HG03097 (cell line): ENCODE measurements around the gene C9orf57.
"Not testable (repeated sequence)": the region's sequence is repeated elsewhere in the genome, so short reads cannot be mapped to it uniquely, and the experiment has no call there.

Experiments
- ATAC-seq: cut with Tn5 transposase; IDR thresholded peaks from one replicate; pipeline ENCODE4 v1.9.1; 2021; ENCODE audit not compliant: unreplicated experiment, low FRiP score

C9orf57 gene

DNA sequence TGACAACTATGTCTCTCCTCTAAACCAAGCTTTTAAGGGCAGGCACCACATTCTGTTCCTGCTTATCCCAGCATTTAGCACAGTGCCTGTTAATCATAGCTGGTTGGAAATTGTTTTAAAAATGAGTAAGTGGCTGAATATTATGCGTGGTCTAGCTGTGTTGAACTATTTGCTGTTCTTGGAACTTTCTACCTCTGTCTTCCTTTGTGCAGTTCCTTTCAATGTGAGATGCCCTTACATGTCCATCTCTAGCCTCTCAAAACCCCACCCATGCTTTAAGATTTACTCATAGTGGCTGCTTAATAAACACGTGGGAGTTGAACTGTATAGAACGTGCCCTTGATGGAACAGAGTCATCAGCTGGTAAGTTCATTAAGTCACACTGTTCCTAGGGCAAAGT lies 34.5 kb downstream of the C9orf57 start:
- ATAC-seq = no peak

DNA sequence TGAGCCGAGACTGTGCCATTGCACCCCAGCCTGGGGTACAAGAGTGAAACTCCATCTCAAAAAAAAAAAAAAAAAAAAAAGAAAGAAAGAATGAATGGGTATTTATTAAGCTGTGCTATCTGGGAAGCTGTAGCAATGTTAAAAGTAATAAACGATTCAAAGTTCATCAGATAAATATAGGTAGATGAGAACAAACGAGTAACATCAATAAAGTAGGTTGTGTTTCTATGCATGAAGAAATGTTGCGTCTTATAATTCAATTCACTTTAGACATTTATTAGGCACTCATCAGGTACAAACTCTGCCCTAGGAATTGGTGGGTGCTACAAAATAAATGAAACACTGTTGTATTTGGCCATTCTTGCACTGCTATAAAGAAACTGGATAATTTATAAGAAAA lies 36.8 kb downstream of the C9orf57 start:
- ATAC-seq = no peak

DNA sequence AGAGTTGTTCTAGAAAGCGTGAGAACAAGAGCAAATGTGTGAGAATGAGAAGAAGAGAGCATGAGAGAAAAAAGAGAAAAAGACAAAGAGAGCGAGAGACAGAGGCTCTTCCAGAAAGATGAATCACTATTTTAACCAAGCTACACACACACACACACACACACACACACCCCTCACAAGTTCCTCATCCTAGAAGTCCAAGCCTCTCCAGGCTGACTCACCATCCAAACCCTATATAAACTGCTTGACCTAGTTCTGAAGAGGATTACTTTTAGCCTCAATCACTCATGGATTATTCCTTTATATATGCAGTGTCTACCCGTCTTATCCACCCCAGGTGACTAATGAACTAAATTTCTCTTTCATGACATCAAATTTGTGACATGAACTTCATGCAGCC lies 37.6 kb downstream of the C9orf57 start:
- no peak for ATAC-seq

- ATAC-seq = peak; percentile 48
Observed at GRCh38 chr9:72013292-72013760, 47.1 kb downstream of the C9orf57 start.

GRCh38 chr9:72012646-72013045 lies 47.8 kb downstream of the C9orf57 start:
- ATAC-seq = no peak

DNA sequence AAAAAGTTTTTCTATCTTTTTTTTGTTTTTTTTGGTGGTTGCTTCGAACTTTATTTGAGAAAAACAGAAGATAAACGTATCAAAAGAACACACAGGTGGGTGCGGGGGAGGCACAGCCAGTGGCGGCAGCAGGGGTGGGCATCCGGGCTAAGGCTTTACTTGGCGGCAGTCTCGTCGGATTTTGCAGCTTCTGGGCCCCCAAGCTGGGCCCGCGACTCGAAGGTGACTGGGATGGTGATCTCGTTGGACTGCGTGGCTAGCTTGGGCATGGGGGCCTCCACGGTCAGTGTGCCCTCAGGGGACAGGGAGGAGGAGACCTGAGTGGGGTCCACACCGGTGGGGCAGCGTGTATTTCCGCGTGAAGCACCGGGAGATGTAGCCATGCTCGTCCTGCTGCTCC lies 52.7 kb downstream of the C9orf57 start:
- ATAC-seq = not testable (repeated sequence)

GRCh38 chr9:72006501-72006900 lies 53.9 kb downstream of the C9orf57 start:
- ATAC-seq = no peak

DNA sequence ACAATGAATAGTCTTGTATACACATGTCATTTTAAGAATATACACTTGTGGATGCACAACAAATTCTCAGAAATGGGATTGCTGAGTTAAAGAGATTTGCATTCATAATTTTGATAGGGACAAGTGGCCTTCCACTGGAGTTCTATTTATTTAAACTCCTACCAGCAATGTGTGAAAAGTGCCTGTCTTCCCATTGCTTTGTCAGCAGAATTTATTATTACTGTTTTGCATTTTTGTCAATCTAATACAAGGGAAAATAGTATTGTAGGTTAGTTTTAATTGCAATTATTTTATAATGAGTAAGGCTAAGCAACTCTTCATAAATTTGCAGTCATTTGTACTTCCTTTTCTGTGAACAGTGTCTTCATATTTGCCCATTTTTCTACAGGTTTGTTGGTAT lies 55.0 kb downstream of the C9orf57 start:
- no peak for ATAC-seq
